ENCODE measurements around the gene OGFOD3. TPM values are rescaled to one million over a fixed set of nuclear protein-coding genes. Genes with fewer than 3 reads are reported as not detected.

Gene OGFOD3
- total RNA-seq, 1 donor from 2014 or later = 27.1 TPM

GRCh38 chr17:82424001-82424862, 5.8 kb upstream of the OGFOD3 start:
- no peak overlapping the region for H3K27ac ChIP-seq
- H3K9me3 ChIP-seq = no peaks in the 10 kb centered on the region
- peaks cover under 1% of the 10 kb centered on the region for H3K36me3 ChIP-seq
- no peaks in the 10 kb centered on the region for H3K27me3 ChIP-seq (ENCODE audit: low read depth)
- peak; percentile 58 to 73 for ATAC-seq
- TF ChIP-seq CTCF (IDR thresholded peaks at IDR 0.05) = peak; percentile 69
- no peak overlapping the region for H3K4me3 ChIP-seq
- no peak for DNase-seq
- H3K4me1 ChIP-seq = peaks cover 7% of the 10 kb centered on the region
- intact Hi-C loops (cut with DNase I) = no loop called here

- no peak for TF ChIP-seq CTCF (IDR thresholded peaks at IDR 0.05)
- no peaks in the 10 kb centered on the region for H3K36me3 ChIP-seq
- intact Hi-C loops (cut with DNase I) = no loop called here
- H3K27me3 ChIP-seq (ENCODE audit: low read depth) = no peaks in the 10 kb centered on the region
- ATAC-seq = no peak
- DNase-seq = no peak
- peaks cover 23% of the 10 kb centered on the region for H3K4me1 ChIP-seq
- peak overlapping the region; percentile 98 for H3K4me3 ChIP-seq
- H3K9me3 ChIP-seq = no peaks in the 10 kb centered on the region
- H3K27ac ChIP-seq = peak overlapping the region; percentile 2
Observed at GRCh38 chr17:82419540-82419939, 1.2 kb upstream of the OGFOD3 start.

- Histone ChIP-seq H3K27ac (no peak overlapping the region), H3K36me3 (no peaks in the 10 kb centered on the region), H3K4me1 (peaks cover 26% of the 10 kb centered on the region), H3K4me3 (no peak overlapping the region), H3K27me3 (ENCODE audit: low read depth) (no peaks in the 10 kb centered on the region), H3K9me3 (no peaks in the 10 kb centered on the region)
- intact Hi-C loops (cut with DNase I) = no loop called here
- TF ChIP-seq CTCF (IDR thresholded peaks at IDR 0.05) = no peak
- no peak for DNase-seq
- no peak for ATAC-seq
Observed at GRCh38 chr17:82416771-82417170, 1.6 kb downstream of the OGFOD3 start.

GRCh38 chr17:82416264-82416663, 2.1 kb downstream of the OGFOD3 start:
- Histone ChIP-seq H3K4me1 (peaks cover 26% of the 10 kb centered on the region), H3K9me3 (no peaks in the 10 kb centered on the region), H3K27me3 (ENCODE audit: low read depth) (no peaks in the 10 kb centered on the region), H3K36me3 (no peaks in the 10 kb centered on the region), H3K27ac (no peak overlapping the region), H3K4me3 (no peak overlapping the region)
- intact Hi-C loops (cut with DNase I) = no loop called here
- no peak for DNase-seq
- no peak for ATAC-seq
- TF ChIP-seq CTCF (IDR thresholded peaks at IDR 0.05) = no peak

GRCh38 chr17:82415786-82416185, 2.6 kb downstream of the OGFOD3 start:
- no peak overlapping the region for H3K4me3 ChIP-seq
- intact Hi-C loops (cut with DNase I) = no loop called here
- H3K27me3 ChIP-seq (ENCODE audit: low read depth) = no peaks in the 10 kb centered on the region
- H3K36me3 ChIP-seq = no peaks in the 10 kb centered on the region
- H3K4me1 ChIP-seq = peaks cover 26% of the 10 kb centered on the region
- no peaks in the 10 kb centered on the region for H3K9me3 ChIP-seq
- DNase-seq (no peak), ATAC-seq (no peak)
- no peak for TF ChIP-seq CTCF (IDR thresholded peaks at IDR 0.05)
- H3K27ac ChIP-seq = no peak overlapping the region

All from lower lobe of right lung (tissue), 2 donors.